Measurements from ENCODE around the gene PITPNC1.
"Not testable (repeated sequence)": the region's sequence is repeated elsewhere in the genome, so short reads cannot be mapped to it uniquely, and the experiment has no call there.

Gene PITPNC1

DNA sequence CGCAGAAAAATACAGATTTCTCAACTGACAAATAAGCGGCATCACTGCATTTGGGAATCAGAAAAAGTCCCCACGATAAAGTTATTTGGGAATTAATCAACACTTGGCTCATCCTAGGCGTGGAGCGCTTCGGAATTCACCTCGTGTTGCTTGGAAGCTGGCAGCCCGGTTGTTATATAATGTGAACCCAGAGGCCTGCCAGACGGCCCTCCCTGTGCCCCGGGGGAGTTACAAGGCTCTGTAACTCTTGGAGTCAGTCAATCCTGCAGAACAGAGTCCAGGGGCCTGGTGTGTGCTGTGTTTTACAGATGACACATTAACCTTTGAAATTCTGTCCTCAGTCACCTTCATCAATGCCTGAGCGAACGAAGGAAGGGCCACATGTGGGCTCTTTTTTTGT is 111.1 kb downstream of the PITPNC1 start:
- DNase-seq (ENCODE audit: low read depth in 2 of 2) = no peak

DNA sequence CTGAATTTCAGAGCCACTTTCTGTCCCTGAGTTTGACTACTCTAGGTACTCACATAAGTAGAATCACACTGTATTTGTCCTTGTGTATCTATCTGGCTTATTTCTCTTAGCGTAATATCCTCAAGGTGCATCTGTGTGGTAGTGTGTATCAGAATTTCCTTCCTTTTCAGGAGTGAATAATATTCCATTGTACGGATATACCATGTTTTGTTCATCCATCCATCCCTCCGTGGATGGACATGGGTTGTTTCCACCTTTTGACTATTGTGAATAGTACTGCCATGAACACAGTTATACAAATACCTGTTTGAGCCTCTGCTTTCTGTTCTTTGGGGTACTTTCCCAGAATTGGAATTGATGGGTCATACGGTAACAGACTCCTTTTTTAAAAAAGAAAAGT is 111.7 kb downstream of the PITPNC1 start:
- no peak for DNase-seq (ENCODE audit: low read depth in 2 of 2)

DNA sequence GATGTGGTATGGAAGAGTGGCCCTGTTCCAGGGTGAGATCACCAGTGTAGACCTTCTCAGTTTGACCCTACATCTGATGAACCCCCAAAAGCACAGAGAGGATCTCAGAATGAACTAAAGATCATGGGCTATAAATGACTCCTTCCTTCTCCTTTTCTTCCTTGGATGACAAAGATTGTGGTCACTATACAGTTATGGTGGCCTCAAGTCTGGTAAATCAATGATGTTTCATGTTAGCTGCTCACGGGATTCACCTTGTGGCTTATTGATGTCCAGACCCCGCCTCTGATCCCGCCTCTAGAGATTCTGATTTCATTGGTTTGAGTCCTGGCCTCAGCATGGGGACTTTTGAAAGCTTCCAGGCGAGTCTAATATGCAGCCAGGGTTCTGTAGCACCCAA is 112.2 kb downstream of the PITPNC1 start:
- DNase-seq (ENCODE audit: low read depth in 2 of 2) = no peak

DNA sequence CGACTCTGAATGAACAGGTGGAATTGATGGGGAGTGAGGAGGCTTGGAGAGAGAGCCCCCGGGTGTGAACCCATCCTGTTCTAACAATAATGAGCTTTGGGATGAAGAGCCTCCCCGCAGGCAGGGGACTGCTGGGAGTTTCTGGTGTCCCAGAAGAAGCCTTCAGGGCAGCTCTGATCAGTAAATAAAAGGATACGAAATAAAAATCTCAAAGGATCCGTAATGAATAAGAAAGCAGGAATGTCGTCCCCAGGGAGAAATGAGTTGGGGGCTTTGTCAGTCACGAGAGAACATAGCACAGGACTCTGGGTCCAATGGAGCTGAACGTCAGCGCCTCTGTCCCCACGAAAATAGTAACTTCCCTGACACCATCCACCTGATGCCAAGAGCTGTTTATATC is 113.4 kb downstream of the PITPNC1 start:
- DNase-seq (ENCODE audit: low read depth in 2 of 2) = no peak

DNA sequence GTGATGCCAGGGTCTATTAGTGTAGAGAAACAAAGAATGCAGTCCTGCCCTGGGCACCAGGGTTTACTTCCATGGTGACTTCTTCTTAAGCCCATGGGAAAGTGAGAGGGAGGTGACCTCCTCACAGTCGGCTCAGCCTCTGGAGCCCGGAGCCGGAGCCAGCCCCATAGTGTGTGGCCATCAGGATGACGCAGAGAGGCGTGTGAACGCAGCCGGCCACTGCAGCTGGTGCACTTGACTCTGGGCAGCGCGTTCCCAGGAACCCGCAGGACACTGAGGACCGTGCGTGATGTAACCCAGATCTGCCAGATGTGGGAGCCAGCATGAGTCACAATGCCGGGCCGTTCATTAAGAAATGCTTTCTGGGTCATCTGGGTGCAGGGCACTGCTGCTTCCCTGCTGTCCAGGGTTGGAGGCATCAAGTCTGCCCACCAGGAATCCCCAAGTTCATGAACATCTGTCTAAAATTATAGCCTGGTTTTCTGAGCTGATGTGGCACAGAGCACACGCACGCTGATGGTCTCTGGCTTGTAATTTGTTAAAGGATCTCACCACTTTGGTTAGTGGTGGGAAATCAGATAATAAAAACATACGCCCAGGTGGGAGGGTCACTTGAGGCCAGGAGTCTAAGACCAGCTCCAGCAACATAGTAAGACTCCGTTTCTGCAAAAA is 114.1 kb downstream of the PITPNC1 start:
- DNase-seq (ENCODE audit: low read depth in 2 of 2) = no peak

DNA sequence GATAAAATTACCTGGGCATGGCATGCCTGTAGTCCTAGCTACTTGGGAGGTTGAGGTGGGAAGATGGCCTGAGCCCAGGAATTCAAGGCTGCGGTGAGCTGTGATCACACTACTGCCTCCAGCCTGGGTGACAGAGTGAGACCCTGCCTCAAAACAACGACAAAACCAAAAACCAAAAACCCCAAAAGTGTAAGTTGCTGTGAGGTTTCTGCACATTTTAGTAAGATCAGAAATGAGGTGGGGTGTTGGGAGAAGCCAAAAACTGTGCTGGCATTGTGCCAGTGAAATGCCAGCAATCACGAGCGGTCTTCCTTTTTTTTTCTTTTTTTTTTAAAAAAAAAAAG is 114.6 kb downstream of the PITPNC1 start:
- no peak for DNase-seq (ENCODE audit: low read depth in 2 of 2)

DNA sequence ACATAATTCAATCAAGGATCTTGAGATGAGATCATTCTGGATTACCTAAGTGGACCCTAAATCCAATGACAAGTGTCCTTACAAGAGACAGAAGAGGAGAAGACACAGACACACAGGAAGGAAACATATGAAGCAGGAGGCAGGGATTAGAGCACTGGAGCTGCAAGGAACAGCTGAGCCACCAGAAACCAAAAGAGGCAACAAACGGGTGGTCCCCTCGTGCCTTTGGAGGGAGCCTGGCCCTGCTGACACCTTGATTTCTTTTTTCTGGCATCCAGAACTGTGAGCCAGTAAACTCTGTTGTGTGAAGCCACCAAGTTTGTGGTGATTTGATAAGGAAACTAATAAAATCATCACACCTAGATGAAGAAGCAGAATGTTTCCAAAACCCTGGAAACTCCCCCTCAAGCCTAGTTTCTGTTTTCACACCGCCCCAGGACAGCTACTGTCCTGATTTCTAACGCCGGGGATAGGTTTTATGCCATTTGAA is 115.2 kb downstream of the PITPNC1 start:
- no peak for DNase-seq (ENCODE audit: low read depth in 2 of 2)

DNA sequence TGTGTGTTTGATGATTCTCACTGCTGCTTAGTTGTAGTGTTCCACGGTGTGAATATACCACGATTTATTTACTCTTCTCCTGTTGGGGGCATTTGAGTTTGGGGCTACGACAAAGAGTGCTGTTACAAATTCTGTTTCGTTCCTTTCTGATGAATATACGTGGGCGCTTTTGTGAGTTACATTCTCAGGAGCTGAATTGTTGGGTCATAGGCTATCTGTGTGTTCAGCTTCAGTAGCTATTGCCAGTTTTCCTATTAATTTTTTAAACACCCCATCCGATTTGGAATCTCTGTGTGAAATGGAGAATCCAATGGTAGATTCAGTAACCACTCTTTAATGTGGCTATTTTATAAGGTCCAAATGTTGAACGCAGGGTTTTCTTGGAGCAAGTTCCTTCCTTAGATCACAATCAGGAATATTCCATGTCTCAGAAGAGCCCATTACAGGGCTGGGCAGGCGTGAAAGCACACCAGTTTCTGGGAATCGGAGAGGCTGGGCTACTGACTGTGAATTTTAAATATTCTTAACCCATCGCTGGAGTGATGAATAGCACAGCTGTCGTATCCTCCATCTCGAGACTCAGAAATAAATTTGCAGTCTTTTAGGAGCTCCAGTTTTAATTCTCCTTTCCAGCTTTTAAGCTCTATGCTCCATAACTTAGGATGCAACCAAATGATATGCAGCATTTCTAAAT is 115.9 kb downstream of the PITPNC1 start:
- no peak for DNase-seq (ENCODE audit: low read depth in 2 of 2)

DNA sequence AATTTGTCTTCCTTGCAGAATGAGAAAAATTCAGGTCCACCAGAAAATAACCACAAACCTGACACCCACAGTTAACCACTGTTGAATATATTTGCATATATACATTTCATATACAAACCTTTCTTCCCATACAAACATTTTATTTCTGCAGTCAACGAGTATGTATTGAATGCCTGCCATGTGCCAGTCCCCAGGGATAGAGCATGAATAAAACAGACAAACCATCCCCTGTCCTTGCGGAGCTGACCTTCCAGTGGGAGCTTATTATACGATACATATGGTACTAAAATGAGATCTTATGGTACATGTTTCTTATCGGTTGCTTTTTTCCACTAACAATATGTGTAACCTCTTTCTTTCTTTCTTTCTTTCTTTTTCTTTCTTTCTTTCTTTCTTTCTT is 116.7 kb downstream of the PITPNC1 start:
- no peak for DNase-seq (ENCODE audit: low read depth in 2 of 2)

DNA sequence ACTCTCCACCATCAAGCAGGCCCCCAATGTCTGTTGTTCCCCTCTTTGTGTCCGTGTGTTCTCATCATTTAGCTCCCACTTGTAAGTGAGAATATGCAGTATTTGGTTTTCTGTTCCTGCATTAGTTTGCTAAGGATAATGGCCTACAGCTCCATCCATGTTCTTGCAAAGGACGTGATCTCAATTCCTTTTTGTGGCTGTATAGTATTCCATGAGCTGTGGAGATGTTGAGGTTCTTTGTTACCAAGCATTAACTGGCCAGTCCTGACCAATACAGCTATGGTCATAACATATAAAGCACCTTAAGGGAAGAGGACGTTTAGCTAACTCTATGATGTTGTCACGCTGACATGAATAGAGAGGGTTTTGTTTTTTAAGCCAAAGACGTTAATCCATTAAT is 118.5 kb downstream of the PITPNC1 start:
- not testable (repeated sequence) for DNase-seq (ENCODE audit: low read depth in 2 of 2)

DNA sequence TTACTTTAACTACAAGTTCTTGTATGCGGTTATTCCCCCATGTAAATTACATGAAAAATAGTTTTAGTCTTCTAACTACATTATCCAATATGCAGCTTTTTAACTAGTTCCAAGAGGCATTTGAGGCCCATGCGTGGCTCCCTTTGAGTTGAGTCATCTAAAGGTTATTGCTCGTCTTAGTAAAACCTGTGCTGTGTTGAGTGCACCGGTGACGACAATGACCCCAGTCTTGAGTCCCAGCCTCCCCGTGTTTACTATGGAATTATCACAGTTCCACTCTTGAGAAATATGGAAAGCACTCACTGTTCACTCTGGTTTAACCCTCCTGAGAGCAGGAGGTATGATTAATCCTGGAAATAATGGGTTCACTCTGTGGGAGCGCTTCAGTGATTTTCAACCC is 119.2 kb downstream of the PITPNC1 start:
- no peak for DNase-seq (ENCODE audit: low read depth in 2 of 2)

DNA sequence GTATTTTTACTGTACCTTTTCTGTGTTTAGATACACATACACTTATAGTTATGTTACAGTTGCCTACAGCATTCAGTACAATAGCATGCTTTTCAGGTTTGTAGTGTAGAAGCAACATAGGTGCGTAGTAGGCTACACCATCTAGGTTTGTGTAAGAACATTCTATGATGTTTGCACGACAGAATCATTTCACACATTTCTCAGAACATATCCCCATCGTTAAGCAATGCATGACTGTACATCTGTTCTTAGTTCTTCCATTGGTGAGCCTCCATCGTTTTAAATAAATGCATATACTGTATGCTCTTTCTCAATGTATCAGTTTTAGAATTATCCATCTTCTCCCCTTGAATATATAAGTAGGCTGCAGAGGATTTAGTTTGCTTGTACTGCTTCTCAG is 122.6 kb downstream of the PITPNC1 start:
- DNase-seq (ENCODE audit: low read depth in 2 of 2) = no peak

DNA sequence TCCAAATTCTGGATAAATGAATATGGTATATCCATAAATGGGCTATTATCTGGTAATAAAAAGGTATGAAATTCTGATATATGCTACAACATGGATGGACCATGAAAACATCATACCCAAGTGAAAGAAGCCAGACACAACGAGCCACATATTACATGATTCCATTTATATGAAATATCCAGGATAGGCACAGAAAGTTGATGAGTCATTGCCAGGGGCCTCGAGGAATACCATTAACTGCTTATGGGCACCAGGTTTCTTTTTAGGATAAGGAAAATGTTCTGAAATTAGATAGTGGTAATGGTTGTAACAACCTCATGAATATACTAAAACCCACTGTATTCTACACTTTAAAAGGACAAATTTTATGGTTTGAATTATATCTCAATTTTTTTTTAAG is 123.2 kb downstream of the PITPNC1 start:
- no peak for DNase-seq (ENCODE audit: low read depth in 2 of 2)

DNA sequence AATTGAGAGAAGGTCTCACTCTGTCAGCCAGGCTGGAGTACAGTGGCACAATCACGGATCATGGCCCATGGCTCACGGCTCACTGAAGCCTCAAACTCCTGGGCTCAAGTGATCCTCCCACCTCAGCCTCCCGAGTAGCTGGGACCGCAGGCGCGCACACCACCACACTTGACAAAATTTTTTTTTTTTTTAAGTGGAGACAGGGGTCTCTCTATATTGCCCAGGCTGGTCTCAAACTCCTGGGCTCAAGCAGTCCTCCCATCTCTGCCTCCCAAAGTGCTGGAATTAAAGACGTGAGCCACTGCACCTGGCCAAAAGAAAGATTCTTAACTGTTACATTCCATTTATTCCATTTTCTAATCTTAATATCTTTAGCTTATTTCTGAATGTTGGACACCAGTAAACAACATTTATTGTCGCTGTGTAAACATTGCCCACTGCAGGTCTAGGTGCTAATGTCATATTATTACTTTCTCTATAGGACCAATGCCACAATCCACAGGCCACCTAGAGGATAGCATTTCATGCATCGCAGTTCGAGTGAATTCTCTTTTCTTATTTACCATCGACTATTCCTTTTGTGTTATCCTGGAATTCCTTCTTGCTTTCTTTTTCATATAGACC is 123.7 kb downstream of the PITPNC1 start:
- DNase-seq (ENCODE audit: low read depth in 2 of 2) = no peak

DNA sequence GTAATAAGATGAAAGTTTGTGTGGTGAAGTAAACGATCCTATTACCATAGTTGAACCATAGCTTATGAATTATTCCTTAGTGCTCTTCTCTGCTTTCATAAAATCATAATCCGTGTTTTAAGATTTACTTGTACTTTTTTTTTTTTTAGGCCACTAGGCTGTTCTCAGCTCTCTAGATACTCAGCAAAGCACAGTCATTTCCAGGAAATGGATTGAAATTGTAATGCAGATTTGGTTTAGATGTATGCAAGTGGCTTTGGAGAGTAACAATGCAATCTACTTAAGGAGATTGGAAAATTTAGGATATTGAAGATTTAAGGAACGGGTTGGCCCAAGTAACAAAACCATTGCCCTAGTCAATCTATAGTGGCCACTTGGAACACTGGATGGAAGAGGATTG is 125.1 kb downstream of the PITPNC1 start:
- no peak for DNase-seq (ENCODE audit: low read depth in 2 of 2)

DNA sequence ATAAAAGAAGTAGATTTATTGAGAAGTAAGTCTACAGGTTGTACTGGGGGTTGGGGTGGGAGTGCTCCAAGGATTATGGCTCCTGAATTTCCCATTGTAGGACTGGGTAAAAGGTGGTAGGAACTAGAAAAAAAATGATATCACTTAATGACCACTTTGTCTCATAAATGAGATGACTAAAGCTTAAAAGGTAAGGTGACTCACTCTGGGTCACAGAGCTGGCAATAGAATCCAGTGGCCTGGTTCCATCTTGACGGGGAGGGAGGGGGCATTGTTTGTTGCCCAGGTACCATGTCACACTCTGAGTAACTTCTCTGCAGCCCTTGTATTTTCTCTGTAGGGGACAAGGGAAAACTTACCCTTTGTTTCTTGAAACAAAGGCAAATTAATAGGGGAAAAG is 126.1 kb downstream of the PITPNC1 start:
- DNase-seq (ENCODE audit: low read depth in 2 of 2) = no peak

DNA sequence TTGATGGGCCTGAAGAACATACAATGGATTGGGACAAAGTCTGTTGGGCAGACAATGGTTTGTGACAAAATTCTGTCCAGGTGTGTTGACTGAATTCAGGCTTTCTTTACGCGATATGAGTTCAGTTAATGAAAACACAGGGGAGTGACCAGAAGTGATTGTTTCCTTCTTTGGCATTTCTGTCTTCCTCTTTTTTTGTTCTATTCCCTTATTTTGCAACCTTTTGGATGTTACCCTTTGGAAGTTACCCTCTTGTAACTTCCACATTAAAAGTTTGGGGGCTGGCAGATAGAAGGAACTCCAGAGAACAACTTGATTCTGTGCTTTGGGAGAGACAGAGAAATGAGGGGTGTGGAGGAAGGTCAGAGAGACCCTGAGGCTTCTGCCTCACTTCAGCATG is 126.7 kb downstream of the PITPNC1 start:
- DNase-seq (ENCODE audit: low read depth in 2 of 2) = no peak

DNA sequence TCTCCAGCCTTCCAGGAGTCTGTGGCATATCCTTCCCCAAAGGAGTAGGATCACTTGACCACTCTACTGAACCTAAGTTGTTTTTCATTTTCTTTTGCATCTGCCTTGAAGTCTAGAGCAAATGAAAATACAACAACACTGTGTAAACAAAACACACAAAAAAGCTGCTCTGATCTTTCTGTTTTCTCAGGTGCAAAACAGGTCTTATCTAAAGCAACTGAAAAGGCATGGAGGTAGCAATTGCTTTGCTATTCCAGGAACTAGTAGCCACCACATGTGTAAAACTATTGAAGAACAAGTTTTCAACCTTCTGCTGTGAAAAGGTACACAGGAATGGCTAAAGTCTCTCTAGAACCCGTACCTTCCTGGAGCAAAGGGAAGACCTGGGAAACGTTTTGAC is 127.1 kb downstream of the PITPNC1 start:
- DNase-seq (ENCODE audit: low read depth in 2 of 2) = no peak

DNA sequence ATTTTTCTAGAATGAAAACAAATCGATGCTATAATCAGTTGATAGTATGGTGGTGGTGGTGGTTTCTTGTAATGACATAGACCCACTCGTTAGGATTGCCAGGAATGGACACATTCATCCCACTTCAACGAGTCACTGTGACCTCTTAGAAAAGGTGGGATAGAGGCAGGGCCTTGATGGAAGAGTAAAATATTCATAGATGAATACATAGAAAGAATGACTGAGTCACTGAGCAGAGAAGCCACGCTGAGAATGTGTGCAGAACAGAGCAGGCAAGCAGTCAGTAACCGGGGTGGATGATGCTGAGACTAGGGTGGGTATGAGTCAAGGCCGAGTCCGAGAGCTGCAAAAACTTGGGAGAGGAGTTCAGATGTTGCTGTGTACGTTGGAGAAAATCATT is 129.9 kb downstream of the PITPNC1 start:
- DNase-seq (ENCODE audit: low read depth in 2 of 2) = no peak

DNA sequence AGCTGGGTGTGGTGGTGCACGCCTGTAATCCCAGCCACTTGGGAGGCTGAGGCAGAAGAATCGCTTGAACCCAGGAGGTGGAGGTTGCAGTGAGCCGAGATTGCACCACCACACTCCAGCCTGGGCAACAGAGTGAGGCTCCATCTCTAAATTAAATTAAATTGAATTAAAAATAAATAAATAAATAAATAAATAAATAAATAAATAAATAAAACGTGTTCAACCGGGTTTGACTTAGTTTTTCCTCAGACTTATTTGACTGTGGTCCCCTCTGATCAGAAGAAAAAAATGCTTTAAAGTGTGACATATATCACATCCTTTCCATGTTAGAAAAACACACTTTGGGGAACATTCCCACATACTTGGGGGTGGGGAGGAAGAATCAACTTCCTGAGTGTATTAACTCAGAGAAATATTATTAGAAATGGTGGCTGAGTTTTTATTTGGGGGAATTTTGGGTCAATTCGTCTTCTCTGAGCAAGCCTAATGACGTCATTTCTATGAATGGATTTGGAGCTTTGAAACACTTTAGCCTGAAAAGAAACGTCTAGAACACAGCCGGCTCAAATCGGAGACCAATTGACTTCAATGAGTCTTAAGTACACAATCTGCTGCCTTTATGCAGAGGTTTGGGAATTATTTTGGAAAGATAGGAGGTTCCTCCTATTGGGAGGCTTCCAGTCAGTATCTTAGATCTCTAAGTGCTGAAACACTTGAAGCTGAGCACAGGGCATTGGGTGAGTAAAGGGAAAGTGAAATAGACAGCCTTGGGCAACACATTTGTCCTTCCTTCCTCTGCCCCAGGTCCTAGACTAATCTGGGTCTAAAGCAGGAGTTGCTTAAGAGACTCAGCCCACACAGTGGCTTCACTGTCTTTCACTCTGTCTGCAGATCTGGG is 132.6 kb downstream of the PITPNC1 start:
- no peak for DNase-seq (ENCODE audit: low read depth in 2 of 2)

DNA sequence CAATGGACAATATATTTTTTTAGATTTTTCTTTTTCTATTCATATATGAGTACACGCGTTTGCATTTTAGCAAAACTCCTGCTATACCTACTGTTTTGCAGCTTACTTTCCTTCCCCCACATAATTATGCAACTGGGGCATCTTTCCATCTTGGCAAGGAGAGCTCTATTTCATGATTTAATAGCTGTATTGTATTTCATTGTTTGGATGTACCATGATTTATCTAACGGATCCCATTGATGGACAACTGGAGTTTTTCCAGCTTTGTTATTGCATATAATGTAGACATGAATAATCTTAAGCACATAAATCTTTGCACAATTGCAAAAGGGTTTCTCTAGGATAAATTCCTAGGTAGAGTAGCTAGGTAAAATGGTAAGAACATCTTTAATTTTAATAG is 133.9 kb downstream of the PITPNC1 start:
- no peak for DNase-seq (ENCODE audit: low read depth in 2 of 2)

DNA sequence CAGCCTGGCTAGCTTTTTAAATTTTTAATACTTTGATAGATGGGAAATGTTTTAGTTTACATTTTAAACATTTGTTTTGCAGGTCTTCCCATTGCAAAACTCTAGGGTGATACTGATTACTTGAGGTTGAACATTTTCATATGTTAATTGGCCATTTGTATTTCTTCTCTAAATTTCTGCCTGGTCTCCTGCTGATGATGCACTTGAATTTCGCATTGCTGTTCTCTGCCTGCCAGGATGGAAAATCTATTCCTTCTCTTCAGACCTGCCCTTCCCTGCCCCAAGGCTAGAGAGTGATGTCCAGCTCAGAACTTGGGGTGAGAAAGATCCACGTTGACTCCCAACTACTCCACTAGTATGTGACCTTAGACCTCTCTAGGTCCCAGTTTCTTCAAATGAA is 134.7 kb downstream of the PITPNC1 start:
- DNase-seq (ENCODE audit: low read depth in 2 of 2) = no peak
